GM10847 (cell line): ENCODE data around the gene OBSL1.

Experiments
- POLR2A ChIP-seq: IDR thresholded peaks from 2 replicates; pipeline ENCODE4 v1.6.1; 2011; ENCODE audit not compliant: insufficient read length; ENCODE audit errors: extremely low read depth

Gene OBSL1

GRCh38 chr2:219607931-219608330 is 36.6 kb upstream of the OBSL1 start:
- no peak for TF ChIP-seq POLR2A

GRCh38 chr2:219605607-219605954 is 34.2 kb upstream of the OBSL1 start:
- TF ChIP-seq POLR2A, result no peak

- TF ChIP-seq POLR2A, result no peak
Observed at GRCh38 chr2:219603771-219604170, 32.4 kb upstream of the OBSL1 start.

- TF ChIP-seq POLR2A, result no peak
Observed at GRCh38 chr2:219598308-219599078, 27.2 kb upstream of the OBSL1 start.

- TF ChIP-seq POLR2A, result peak; percentile 94
Observed at GRCh38 chr2:219597552-219598307, 26.4 kb upstream of the OBSL1 start, which contains the start of gene STK11IP. TSS of gene STK11IP (plus strand) at chr2:219597857. CDS start at chr2:219598120, 263 bp downstream.

GRCh38 chr2:219596954-219597551 is 25.7 kb upstream of the OBSL1 start:
- TF ChIP-seq POLR2A, result no peak

- TF ChIP-seq POLR2A, result no peak
Observed at GRCh38 chr2:219595256-219595655, 23.9 kb upstream of the OBSL1 start.

- no peak for TF ChIP-seq POLR2A
Observed at GRCh38 chr2:219593154-219593553, 21.8 kb upstream of the OBSL1 start.

- no peak for TF ChIP-seq POLR2A
Observed at GRCh38 chr2:219592736-219593135, 21.4 kb upstream of the OBSL1 start.

GRCh38 chr2:219591091-219591490 is 19.8 kb upstream of the OBSL1 start:
- TF ChIP-seq POLR2A, result no peak

- TF ChIP-seq POLR2A, result no peak
Observed at GRCh38 chr2:219581346-219581745, 10.0 kb upstream of the OBSL1 start.

- no peak for TF ChIP-seq POLR2A
Observed at GRCh38 chr2:219578811-219579613, 7.7 kb upstream of the OBSL1 start.

- TF ChIP-seq POLR2A, result no peak
Observed at GRCh38 chr2:219576505-219577388, 5.4 kb upstream of the OBSL1 start.

- no peak for TF ChIP-seq POLR2A
Observed at GRCh38 chr2:219575566-219576504, 4.5 kb upstream of the OBSL1 start.
